ENCODE results near the gene PKDCC.

The PKDCC gene

GRCh38 chr2:42085706-42086487 lies 38.1 kb downstream of the PKDCC start:
- WGBS (ENCODE audit: extremely low coverage, insufficient coverage, low lambda C conversion rate): 100% methylated on average over 2 of the region's 8 CpGs
- H2BK15ac ChIP-seq (replicated peaks; ENCODE audit: low read depth): no peak overlapping the region
- H3K79me2 ChIP-seq (ENCODE audit: control insufficient read depth, insufficient read depth, low read length): no peaks in the 10 kb centered on the region
- no peak overlapping the region for H2AK5ac ChIP-seq (ENCODE audit: low read length)
- no peak overlapping the region for H3K23ac ChIP-seq (ENCODE audit: low read length)
- H3K79me1 ChIP-seq (ENCODE audit: low read length): no peaks in the 10 kb centered on the region
- no peaks in the 10 kb centered on the region for H3K27me3 ChIP-seq (ENCODE audit: insufficient read depth, low read length, poor library complexity)
- H3K4me3 ChIP-seq (ENCODE audit: low read length): no peak overlapping the region
- no peak overlapping the region for H3K18ac ChIP-seq (ENCODE audit: low read length)
- no peak overlapping the region for H3K4ac ChIP-seq (ENCODE audit: low read depth, low read length)
- no peak overlapping the region for H3K27ac ChIP-seq (ENCODE audit: low read depth, low read length)
- no peak overlapping the region for H3K9ac ChIP-seq (ENCODE audit: low read length)
- DNase-seq: no peak
- no peak overlapping the region for H2BK120ac ChIP-seq (ENCODE audit: low read depth, low read length)
- no peak overlapping the region for H4K5ac ChIP-seq (ENCODE audit: low read length)
- no peak overlapping the region for H2BK5ac ChIP-seq (ENCODE audit: low read length)
- H3K56ac ChIP-seq (ENCODE audit: low read length): no peak overlapping the region
- no peak overlapping the region for H3K4me2 ChIP-seq (ENCODE audit: low read length)
- H3K4me1 ChIP-seq (ENCODE audit: control insufficient read depth, low read depth, low read length): no peaks in the 10 kb centered on the region
- no peak overlapping the region for H4K8ac ChIP-seq (ENCODE audit: low read depth, low read length)
- no peaks in the 10 kb centered on the region for H3K36me3 ChIP-seq (ENCODE audit: control insufficient read depth, insufficient read depth, low read length)

GRCh38 chr2:42086500-42086953 lies 38.7 kb downstream of the PKDCC start:
- H3K4me3 ChIP-seq (ENCODE audit: low read length): no peak overlapping the region
- no peak overlapping the region for H3K27ac ChIP-seq (ENCODE audit: low read depth, low read length)
- H4K5ac ChIP-seq (ENCODE audit: low read length): no peak overlapping the region
- no peaks in the 10 kb centered on the region for H3K79me1 ChIP-seq (ENCODE audit: low read length)
- no peak overlapping the region for H3K4me2 ChIP-seq (ENCODE audit: low read length)
- no peak overlapping the region for H3K56ac ChIP-seq (ENCODE audit: low read length)
- no CpG with 5 or more reads among the region's 6 CpGs for WGBS (ENCODE audit: extremely low coverage, insufficient coverage, low lambda C conversion rate)
- DNase-seq: peak; percentile 73
- H3K9ac ChIP-seq (ENCODE audit: low read length): no peak overlapping the region
- no peak overlapping the region for H4K8ac ChIP-seq (ENCODE audit: low read depth, low read length)
- H3K4ac ChIP-seq (ENCODE audit: low read depth, low read length): no peak overlapping the region
- no peaks in the 10 kb centered on the region for H3K27me3 ChIP-seq (ENCODE audit: insufficient read depth, low read length, poor library complexity)
- H2BK15ac ChIP-seq (replicated peaks; ENCODE audit: low read depth): no peak overlapping the region
- H3K18ac ChIP-seq (ENCODE audit: low read length): no peak overlapping the region
- no peak overlapping the region for H3K23ac ChIP-seq (ENCODE audit: low read length)
- H3K4me1 ChIP-seq (ENCODE audit: control insufficient read depth, low read depth, low read length): no peaks in the 10 kb centered on the region
- H2BK5ac ChIP-seq (ENCODE audit: low read length): no peak overlapping the region
- H3K79me2 ChIP-seq (ENCODE audit: control insufficient read depth, insufficient read depth, low read length): no peaks in the 10 kb centered on the region
- H2AK5ac ChIP-seq (ENCODE audit: low read length): no peak overlapping the region
- H2BK120ac ChIP-seq (ENCODE audit: low read depth, low read length): no peak overlapping the region
- no peaks in the 10 kb centered on the region for H3K36me3 ChIP-seq (ENCODE audit: control insufficient read depth, insufficient read depth, low read length)

DNA sequence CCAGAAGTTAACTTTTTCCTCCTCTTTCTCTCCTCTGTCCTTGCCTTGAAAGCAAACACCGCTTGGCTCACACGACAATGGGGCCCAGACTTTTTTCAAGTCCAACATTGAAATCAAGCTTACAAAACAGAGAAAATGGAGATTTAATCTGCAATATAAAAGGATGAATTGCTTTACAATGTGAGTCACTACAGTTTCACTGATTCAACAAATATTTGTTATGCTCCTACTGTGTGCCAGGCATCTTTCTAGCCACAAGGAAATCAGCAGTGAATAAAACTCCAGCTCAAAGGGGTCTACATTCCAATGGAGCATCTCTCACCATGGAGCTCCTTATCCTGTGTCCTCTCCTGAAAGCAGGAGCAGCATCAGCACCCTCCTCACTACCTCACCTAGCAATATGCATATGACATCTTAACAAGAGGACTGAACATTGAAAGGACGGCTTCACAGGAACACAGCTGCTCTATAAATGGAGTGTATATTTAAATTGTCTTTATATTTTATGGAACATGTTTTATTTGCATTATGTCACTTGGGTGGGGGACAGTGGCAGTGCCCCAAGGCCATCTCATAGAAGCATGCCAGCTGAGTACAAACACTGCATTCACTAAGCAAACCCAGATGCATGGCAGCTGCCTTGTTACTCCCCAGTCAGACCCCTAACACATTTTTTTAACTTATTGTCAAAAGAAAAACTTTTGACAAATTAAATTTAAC lies 39.5 kb downstream of the PKDCC start:
- H3K56ac ChIP-seq (ENCODE audit: low read length): no peak overlapping the region
- WGBS (ENCODE audit: extremely low coverage, insufficient coverage, low lambda C conversion rate): no CpG with 5 or more reads among the region's 3 CpGs
- no peak overlapping the region for H4K8ac ChIP-seq (ENCODE audit: low read depth, low read length)
- H3K36me3 ChIP-seq (ENCODE audit: control insufficient read depth, insufficient read depth, low read length): no peaks in the 10 kb centered on the region
- no peaks in the 10 kb centered on the region for H3K79me1 ChIP-seq (ENCODE audit: low read length)
- H3K27me3 ChIP-seq (ENCODE audit: insufficient read depth, low read length, poor library complexity): no peaks in the 10 kb centered on the region
- no peak overlapping the region for H2BK15ac ChIP-seq (replicated peaks; ENCODE audit: low read depth)
- no peak for DNase-seq
- H3K4me2 ChIP-seq (ENCODE audit: low read length): no peak overlapping the region
- H3K18ac ChIP-seq (ENCODE audit: low read length): no peak overlapping the region
- H2BK120ac ChIP-seq (ENCODE audit: low read depth, low read length): no peak overlapping the region
- H3K27ac ChIP-seq (ENCODE audit: low read depth, low read length): no peak overlapping the region
- H3K79me2 ChIP-seq (ENCODE audit: control insufficient read depth, insufficient read depth, low read length): no peaks in the 10 kb centered on the region
- H3K4ac ChIP-seq (ENCODE audit: low read depth, low read length): no peak overlapping the region
- no peak overlapping the region for H2AK5ac ChIP-seq (ENCODE audit: low read length)
- no peak overlapping the region for H3K23ac ChIP-seq (ENCODE audit: low read length)
- H3K4me1 ChIP-seq (ENCODE audit: control insufficient read depth, low read depth, low read length): peaks cover 3% of the 10 kb centered on the region
- no peak overlapping the region for H3K9ac ChIP-seq (ENCODE audit: low read length)
- H4K5ac ChIP-seq (ENCODE audit: low read length): no peak overlapping the region
- H2BK5ac ChIP-seq (ENCODE audit: low read length): no peak overlapping the region
- H3K4me3 ChIP-seq (ENCODE audit: low read length): no peak overlapping the region

DNA sequence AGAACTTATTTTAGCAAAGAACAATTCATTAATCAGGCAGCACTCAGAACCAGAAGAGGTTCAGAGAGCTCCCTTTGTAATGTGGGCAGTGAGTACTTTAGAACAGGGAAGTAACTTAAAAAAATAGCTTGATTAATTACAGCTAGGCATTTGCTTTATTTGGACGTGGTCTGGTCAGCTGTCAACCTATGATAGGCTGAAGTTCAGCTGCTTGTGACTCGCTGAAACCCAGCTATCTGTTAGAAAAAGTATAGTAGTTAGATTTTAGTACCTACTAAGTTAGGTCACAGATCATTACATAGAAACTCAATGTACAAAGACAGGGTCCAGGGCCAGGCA lies 40.0 kb downstream of the PKDCC start:
- H3K27me3 ChIP-seq (ENCODE audit: insufficient read depth, low read length, poor library complexity): no peaks in the 10 kb centered on the region
- H3K56ac ChIP-seq (ENCODE audit: low read length): no peak overlapping the region
- no peak overlapping the region for H2BK5ac ChIP-seq (ENCODE audit: low read length)
- no peak overlapping the region for H3K4ac ChIP-seq (ENCODE audit: low read depth, low read length)
- H3K79me1 ChIP-seq (ENCODE audit: low read length): no peaks in the 10 kb centered on the region
- peaks cover 4% of the 10 kb centered on the region for H3K4me1 ChIP-seq (ENCODE audit: control insufficient read depth, low read depth, low read length)
- no peak overlapping the region for H3K9ac ChIP-seq (ENCODE audit: low read length)
- no peaks in the 10 kb centered on the region for H3K79me2 ChIP-seq (ENCODE audit: control insufficient read depth, insufficient read depth, low read length)
- H3K4me3 ChIP-seq (ENCODE audit: low read length): no peak overlapping the region
- H3K27ac ChIP-seq (ENCODE audit: low read depth, low read length): no peak overlapping the region
- H3K18ac ChIP-seq (ENCODE audit: low read length): no peak overlapping the region
- no peak overlapping the region for H2BK120ac ChIP-seq (ENCODE audit: low read depth, low read length)
- no peak overlapping the region for H2AK5ac ChIP-seq (ENCODE audit: low read length)
- no peak overlapping the region for H2BK15ac ChIP-seq (replicated peaks; ENCODE audit: low read depth)
- no CpG with 5 or more reads among the region's 2 CpGs for WGBS (ENCODE audit: extremely low coverage, insufficient coverage, low lambda C conversion rate)
- H3K36me3 ChIP-seq (ENCODE audit: control insufficient read depth, insufficient read depth, low read length): no peaks in the 10 kb centered on the region
- H3K23ac ChIP-seq (ENCODE audit: low read length): no peak overlapping the region
- DNase-seq: no peak
- H3K4me2 ChIP-seq (ENCODE audit: low read length): no peak overlapping the region
- H4K8ac ChIP-seq (ENCODE audit: low read depth, low read length): no peak overlapping the region
- no peak overlapping the region for H4K5ac ChIP-seq (ENCODE audit: low read length)

DNA sequence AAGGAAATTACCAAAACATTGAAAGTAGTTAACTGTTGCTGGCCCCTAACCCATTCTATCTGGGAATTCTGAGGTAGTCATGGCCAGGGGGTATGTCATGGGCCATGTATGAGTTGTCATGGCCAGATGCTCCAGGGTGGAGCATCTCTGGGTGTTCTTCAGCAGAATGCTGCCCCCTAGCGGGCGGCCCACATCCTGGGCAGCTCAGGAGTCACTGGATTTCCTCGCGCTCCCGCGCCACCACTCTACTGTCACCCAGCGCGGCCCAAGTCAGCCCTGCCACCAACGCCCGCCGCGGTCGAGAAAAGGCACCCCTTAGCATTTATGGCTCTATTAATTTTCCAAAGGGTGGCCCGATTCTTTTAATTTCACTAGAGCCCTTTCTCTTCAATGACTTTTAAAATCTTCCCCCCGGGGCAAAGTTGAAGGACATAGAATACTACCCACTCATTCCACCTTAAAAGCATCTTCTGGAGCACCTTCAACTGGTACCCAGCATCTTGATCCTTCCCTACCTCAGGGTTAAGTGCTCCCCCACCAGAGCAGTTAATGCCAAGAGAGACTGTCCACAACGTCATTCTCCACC lies 41.6 kb downstream of the PKDCC start:
- Histone ChIP-seq H2BK120ac (ENCODE audit: low read depth, low read length) (no peak overlapping the region), H4K8ac (ENCODE audit: low read depth, low read length) (no peak overlapping the region), H2BK15ac (replicated peaks; ENCODE audit: low read depth) (no peak overlapping the region), H3K56ac (ENCODE audit: low read length) (no peak overlapping the region), H3K79me1 (ENCODE audit: low read length) (no peaks in the 10 kb centered on the region), H3K4me3 (ENCODE audit: low read length) (no peak overlapping the region), H3K23ac (ENCODE audit: low read length) (no peak overlapping the region), H3K27me3 (ENCODE audit: insufficient read depth, low read length, poor library complexity) (no peaks in the 10 kb centered on the region), H3K18ac (ENCODE audit: low read length) (no peak overlapping the region), H3K79me2 (ENCODE audit: control insufficient read depth, insufficient read depth, low read length) (no peaks in the 10 kb centered on the region), H3K4ac (ENCODE audit: low read depth, low read length) (no peak overlapping the region), H2AK5ac (ENCODE audit: low read length) (no peak overlapping the region), H4K5ac (ENCODE audit: low read length) (no peak overlapping the region), H3K4me2 (ENCODE audit: low read length) (no peak overlapping the region), H3K27ac (ENCODE audit: low read depth, low read length) (no peak overlapping the region), H3K36me3 (ENCODE audit: control insufficient read depth, insufficient read depth, low read length) (no peaks in the 10 kb centered on the region), H3K4me1 (ENCODE audit: control insufficient read depth, low read depth, low read length) (peaks cover 4% of the 10 kb centered on the region), H3K9ac (ENCODE audit: low read length) (no peak overlapping the region), H2BK5ac (ENCODE audit: low read length) (no peak overlapping the region)
- WGBS (ENCODE audit: extremely low coverage, insufficient coverage, low lambda C conversion rate): no CpG with 5 or more reads among the region's 16 CpGs
- DNase-seq: peak; percentile 89
